Suprapubic skin (tissue), 4 donors: Measurements from ENCODE around the gene ETV1. TPM values are rescaled to one million over a fixed set of nuclear protein-coding genes. Genes with fewer than 3 reads are reported as not detected.

Experiments
- DNase-seq, 2 donors: peaks; one replicate each; pipeline ENCODE4 v3.0.0-alpha.2; 2019; ENCODE audit warnings: low spot score in 2 of 2
- H3K27ac ChIP-seq: fragments of 200-600 bp; sonication (generic); one replicate; pipeline ENCODE4 v1.5.1; 2019
- H3K27me3 ChIP-seq: fragments of 200-600 bp; sonication (generic); one replicate; pipeline ENCODE4 v1.5.1; 2019
- H3K36me3 ChIP-seq: fragments of 200-600 bp; sonication (generic); one replicate; pipeline ENCODE4 v1.5.1; 2019
- H3K4me1 ChIP-seq: fragments of 200-600 bp; sonication (generic); one replicate; pipeline ENCODE4 v1.5.1; 2019
- H3K4me3 ChIP-seq: fragments of 200-600 bp; sonication (generic); one replicate; pipeline ENCODE4 v1.5.1; 2019; ENCODE audit warnings: mild to moderate bottlenecking
- H3K9me3 ChIP-seq: fragments of 200-600 bp; sonication (generic); one replicate; pipeline ENCODE4 v1.5.1; 2019
- CTCF ChIP-seq, 2 donors: fragments of 200-600 bp in 1 of 2; fragments of 450-650 bp in 1 of 2; sonication (generic) in 1 of 2; IDR thresholded peaks; one replicate each; pipeline ENCODE4 v1.5.1; 2016 to 2019; ENCODE audit warnings: antibody characterized with exemption in 2 of 2, mild to moderate bottlenecking in 1 of 2, moderate library complexity in 1 of 2
- EP300 ChIP-seq: sonication (generic); formaldehyde crosslinking; IDR thresholded peaks from one replicate; pipeline ENCODE4 v1.6.1; 2017; ENCODE audit warnings: antibody characterized with exemption
- POLR2A ChIP-seq, 2 donors: fragments of 450-650 bp; IDR thresholded peaks; one replicate each; pipeline ENCODE4 v1.6.1; 2017; ENCODE audit warnings: antibody characterized with exemption in 2 of 2, mild to moderate bottlenecking in 2 of 2, moderate library complexity in 2 of 2
- POLR2AphosphoS5 ChIP-seq, 3 donors: sonication (generic); formaldehyde crosslinking; IDR thresholded peaks; one replicate each; pipeline ENCODE4 v1.6.1; 2017; ENCODE audit warnings: antibody characterized with exemption in 3 of 3
- WGBS: methylation state at CpG from one replicate; pipeline ENCODE4 v1.1.5; 2018; 5-methylcytosine and 5-hydroxymethylcytosine counted together
- total RNA-seq, 4 donors: library from RNA; depleted of rRNA; stranded (reverse); fragments of >200 nt; gene quantifications; one replicate each; pipeline ENCODE4 v1.1.0, GENCODE V29; 2016

ETV1 gene
- total RNA-seq, 4 donors from 2014 or later = 3.3 to 7.6 (median 5.3) TPM

GRCh38 chr7:13915891-13916290 lies 73.6 kb downstream of the ETV1 start:
- Histone ChIP-seq H3K27me3 (no peaks in the 10 kb centered on the region), H3K27ac (no peak overlapping the region), H3K36me3 (no peaks in the 10 kb centered on the region), H3K9me3 (no peaks in the 10 kb centered on the region), H3K4me1 (peaks cover 12% of the 10 kb centered on the region), H3K4me3 (no peak overlapping the region)
- no peak for TF ChIP-seq CTCF (IDR thresholded peaks at IDR 0.05)
- 70% methylated on average over 2 of the region's 2 CpGs for WGBS
- DNase-seq = no peak

- 41% methylated on average over 4 of the region's 4 CpGs for WGBS
- Histone ChIP-seq H3K36me3 (no peaks in the 10 kb centered on the region), H3K4me3 (no peak overlapping the region), H3K27ac (no peak overlapping the region), H3K27me3 (no peaks in the 10 kb centered on the region), H3K4me1 (no peaks in the 10 kb centered on the region), H3K9me3 (no peaks in the 10 kb centered on the region)
- no peak for DNase-seq
- TF ChIP-seq EP300 = no peak
- TF ChIP-seq POLR2AphosphoS5 (IDR thresholded peaks at IDR 0.05) = no peak
These were observed 76.7 kb downstream of the ETV1 start for GRCh38 chr7:13912715-13913278.

- H3K4me3 ChIP-seq = no peak overlapping the region
- H3K4me1 ChIP-seq = no peaks in the 10 kb centered on the region
- no peaks in the 10 kb centered on the region for H3K27me3 ChIP-seq
- no peaks in the 10 kb centered on the region for H3K9me3 ChIP-seq
- 65% methylated on average over 2 of the region's 2 CpGs for WGBS
- no peaks in the 10 kb centered on the region for H3K36me3 ChIP-seq
- H3K27ac ChIP-seq = no peak overlapping the region
- no peak for DNase-seq
- TF ChIP-seq EP300 (no peak), CTCF (IDR thresholded peaks at IDR 0.05) (no peak), POLR2A (IDR thresholded peaks at IDR 0.05) (no peak), POLR2AphosphoS5 (IDR thresholded peaks at IDR 0.05) (no peak)
These were observed 77.6 kb downstream of the ETV1 start for GRCh38 chr7:13911909-13912308.

GRCh38 chr7:13910805-13911551 lies 78.5 kb downstream of the ETV1 start:
- TF ChIP-seq CTCF (IDR thresholded peaks at IDR 0.05) (no peak), EP300 (no peak), POLR2AphosphoS5 (IDR thresholded peaks at IDR 0.05) (no peak), POLR2A (IDR thresholded peaks at IDR 0.05) (no peak)
- H3K9me3 ChIP-seq = no peaks in the 10 kb centered on the region
- H3K27ac ChIP-seq = no peak overlapping the region
- no peak overlapping the region for H3K4me3 ChIP-seq
- H3K4me1 ChIP-seq = no peaks in the 10 kb centered on the region
- H3K27me3 ChIP-seq = no peaks in the 10 kb centered on the region
- no peaks in the 10 kb centered on the region for H3K36me3 ChIP-seq
- no peak for DNase-seq
- 87% methylated on average over 8 of the region's 8 CpGs for WGBS

- Histone ChIP-seq H3K9me3 (no peaks in the 10 kb centered on the region), H3K27me3 (no peaks in the 10 kb centered on the region), H3K36me3 (no peaks in the 10 kb centered on the region), H3K4me3 (no peak overlapping the region), H3K27ac (no peak overlapping the region), H3K4me1 (no peaks in the 10 kb centered on the region)
- WGBS = 75% methylated on average over 8 of the region's 8 CpGs
- no peak for TF ChIP-seq CTCF (IDR thresholded peaks at IDR 0.05)
- TF ChIP-seq POLR2A (IDR thresholded peaks at IDR 0.05) = no peak
- DNase-seq = no peak
These were observed 80.6 kb downstream of the ETV1 start for GRCh38 chr7:13908667-13909397.
